ENCODE data around the gene GAA. TPM values are rescaled to one million over a fixed set of nuclear protein-coding genes. Genes with fewer than 3 reads are reported as not detected.

The GAA gene
- total and polyA plus RNA-seq, 2 of the 13 experiments (the other 11 are each of a cell fraction or from before 2014, with no cell fraction given), result 21.6 to 36.4 TPM

- no peak for TF ChIP-seq ATF2 (CRISPR knock-in tag; IDR thresholded peaks at IDR 0.05)
- 0 out of 2 replicates have a peak, but pooled peaks have one; percentile 37 for TF ChIP-seq RBFOX2 (IDR thresholded peaks at IDR 0.05; ENCODE audit: low read depth, low read length)
- TF ChIP-seq ADNP (CRISPR knock-in tag; IDR thresholded peaks at IDR 0.05), result no peak
These were observed 8.5 kb downstream of the GAA start (continued) for GRCh38 chr17:80109713-80110446.

GRCh38 chr17:80110447-80110812, 9.0 kb downstream of the GAA start:
- Histone ChIP-seq H3K4me3 (replicated peaks in 1 of 3; ENCODE audit: insufficient read depth in 1 of 3, low read depth in 2 of 3, low read length in 3 of 3) (no peak overlapping the region), H3K27me3 (ENCODE audit: control insufficient read depth in 1 of 2, insufficient read depth in 2 of 2, low read length in 2 of 2) (no peaks in the 10 kb centered on the region), H4K20me1 (ENCODE audit: insufficient read depth, low read length) (no peaks in the 10 kb centered on the region), H3K9me3 (ENCODE audit: low read length) (no peaks in the 10 kb centered on the region), H3K79me2 (ENCODE audit: insufficient read depth, low read length) (no peaks in the 10 kb centered on the region), H2AFZ (ENCODE audit: low read length) (no peak overlapping the region), H3K4me1 (ENCODE audit: insufficient read depth, low read length) (no peaks in the 10 kb centered on the region), H3K36me3 (replicated peaks in 1 of 2; ENCODE audit: control insufficient read depth in 1 of 2, insufficient read depth in 2 of 2, low read length in 2 of 2) (no peaks in the 10 kb centered on the region; a peak in 1 of 5 replicates), H3K9ac (ENCODE audit: insufficient read depth, low read depth, low read length) (no peak overlapping the region), H3K27ac (ENCODE audit: extremely low read length, insufficient read depth, low read length) (no peak overlapping the region), H3K4me2 (ENCODE audit: low read depth, low read length) (no peak overlapping the region)
- ChIA-PET CTCF (ENCODE audit: low intra/inter-chr PET ratio, low total read pairs) (no interaction called here), POLR2A (interaction anchor here (1.6 kb wide), 1 partner anchor 9 kb away, joined by 7 read pairs; the partner anchor contains the start of gene GAA)
- no TSS peak for BruUV-seq (replicated peaks)
- 75% methylated on average over 2 of the region's 9 CpGs for WGBS (ENCODE audit: low lambda C conversion rate)
- DNase-seq (ENCODE audit: low spot score) (no peak), FAIRE-seq (no peak), ATAC-seq (no peak)
- intact Hi-C loops (cut with micrococcal nuclease; ENCODE audit: unreplicated experiment), result no loop called here
- in situ Hi-C loops (cut with HindIII; ENCODE audit: extremely low pct_ligation_motif_present, low pct_unique_long_range_greater_than_20kb), result no loop called here
- TF ChIP-seq IKZF4 (CRISPR knock-in tag; IDR thresholded peaks at IDR 0.05; ENCODE audit: borderline replicate concordance, low read depth, not compliant biosample characterization) (no peak), IRF2 (CRISPR knock-in tag; IDR thresholded peaks at IDR 0.05) (no peak), TBX2 (CRISPR knock-in tag; IDR thresholded peaks at IDR 0.05; ENCODE audit: borderline replicate concordance) (no peak), ZNF691 (CRISPR knock-in tag; IDR thresholded peaks at IDR 0.05; ENCODE audit: borderline replicate concordance, low read depth) (no peak), BRCA1 (CRISPR knock-in tag; IDR thresholded peaks at IDR 0.05) (no peak), MYNN (CRISPR knock-in tag; IDR thresholded peaks at IDR 0.05; ENCODE audit: low read depth) (no peak), REST (IDR thresholded peaks at IDR 0.05; ENCODE audit: borderline replicate concordance in 1 of 2, low read depth in 1 of 2, low read length in 2 of 2) (no peak), PCBP2 (optimal IDR thresholded peaks at IDR 0.05; ENCODE audit: low read depth, low read length, poor library complexity, severe bottlenecking) (no peak), HNF1B (CRISPR knock-in tag; IDR thresholded peaks at IDR 0.05) (no peak), ZBTB14 (CRISPR knock-in tag; IDR thresholded peaks at IDR 0.05) (no peak)

All from HepG2 (cell line).